ENCODE results near the gene ARMCX2.
"Not testable (repeated sequence)": the region's sequence is repeated elsewhere in the genome, so short reads cannot be mapped to it uniquely, and the experiment has no call there.

ARMCX2 gene

DNA sequence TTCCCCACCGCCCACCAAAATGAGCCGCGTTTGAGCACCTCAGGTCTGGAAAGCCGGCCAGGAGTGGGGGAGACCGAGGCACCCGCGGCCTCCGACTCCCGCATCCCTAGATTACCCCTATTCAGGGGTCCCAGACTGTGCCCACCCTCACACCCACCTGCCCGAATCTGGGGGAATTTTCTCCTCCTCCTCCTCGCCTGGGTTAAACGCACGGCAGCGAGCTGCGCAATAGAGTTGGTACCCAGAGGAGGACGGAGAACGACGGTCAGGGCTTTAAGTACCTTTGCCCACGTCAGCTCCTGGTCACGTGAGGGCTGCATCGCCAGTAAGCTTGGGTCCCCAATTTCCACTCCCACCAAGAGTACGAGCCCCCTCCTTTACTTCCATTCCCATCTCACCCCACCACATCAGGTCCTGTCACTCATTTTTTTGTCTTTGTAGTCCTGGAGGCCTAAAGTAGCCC is at the start of gene ARMCX2:
TSS of gene ARMCX2 (minus strand) at position 250 of the 463 bp plus-strand sequence. CDS start 2,262 bp downstream, outside the sequence.
- DNase-seq, result peak; percentile 22

DNA sequence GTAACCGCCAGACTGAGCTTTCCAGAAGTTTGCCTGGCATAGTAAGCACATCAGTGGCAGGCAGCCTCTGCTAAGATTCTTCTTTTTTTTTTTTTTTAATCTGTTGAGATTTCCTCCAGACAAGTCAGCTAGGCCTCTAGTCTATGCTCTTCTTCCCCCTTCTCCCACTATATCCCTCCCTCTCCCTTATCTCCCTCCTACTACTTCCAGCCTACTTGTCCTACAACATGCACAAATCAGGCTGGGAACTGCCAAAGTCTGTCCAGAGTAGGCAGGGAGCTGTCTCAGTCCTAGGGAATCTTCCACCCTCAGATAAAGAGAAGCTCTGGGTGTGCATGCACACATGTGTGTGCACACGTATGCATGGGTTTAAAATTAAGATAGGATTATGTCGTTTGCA is 49.7 kb upstream of the ARMCX2 start:
- no peak for DNase-seq

DNA sequence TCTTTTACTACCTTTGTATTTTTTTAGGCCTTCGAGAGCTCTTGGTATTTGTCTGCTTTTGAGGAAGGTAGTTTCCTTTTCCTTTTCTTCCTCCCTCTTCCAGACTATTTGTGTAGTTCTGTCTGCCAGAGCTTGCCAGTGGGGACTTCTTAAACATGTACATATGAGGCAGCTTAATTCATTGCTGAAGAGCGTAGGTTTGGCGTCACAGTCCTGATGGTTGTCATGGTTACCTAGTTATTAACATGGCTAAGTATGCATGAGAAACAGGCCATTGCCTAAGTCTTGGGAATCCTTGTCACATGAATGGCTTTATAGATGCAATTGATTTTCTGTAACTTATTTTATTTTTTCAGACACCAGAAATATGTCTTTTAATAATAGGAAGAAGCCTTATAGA is 48.5 kb upstream of the ARMCX2 start:
- DNase-seq, result no peak

- DNase-seq, result no peak
These were observed 33.8 kb upstream of the ARMCX2 start for GRCh38 chrX:101693476-101693875.

DNA sequence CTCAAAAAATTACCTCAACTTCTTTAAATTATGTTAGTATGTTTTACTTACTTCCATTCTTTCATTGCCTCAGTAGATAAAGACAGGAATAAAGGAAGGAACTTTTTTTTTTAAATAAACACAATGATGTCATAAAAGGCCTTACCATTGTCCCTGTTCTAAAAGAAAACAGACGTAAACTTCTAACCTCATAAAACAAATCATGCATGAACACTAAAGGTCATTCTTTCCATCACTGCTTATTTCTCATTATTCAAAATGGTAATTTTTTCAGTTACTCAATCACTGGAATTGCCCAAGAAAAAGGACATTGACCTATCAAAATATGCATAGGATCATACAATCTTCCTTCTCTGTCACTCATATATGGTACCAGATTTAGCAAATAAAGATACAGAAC is 32.2 kb upstream of the ARMCX2 start:
- no peak for DNase-seq

DNA sequence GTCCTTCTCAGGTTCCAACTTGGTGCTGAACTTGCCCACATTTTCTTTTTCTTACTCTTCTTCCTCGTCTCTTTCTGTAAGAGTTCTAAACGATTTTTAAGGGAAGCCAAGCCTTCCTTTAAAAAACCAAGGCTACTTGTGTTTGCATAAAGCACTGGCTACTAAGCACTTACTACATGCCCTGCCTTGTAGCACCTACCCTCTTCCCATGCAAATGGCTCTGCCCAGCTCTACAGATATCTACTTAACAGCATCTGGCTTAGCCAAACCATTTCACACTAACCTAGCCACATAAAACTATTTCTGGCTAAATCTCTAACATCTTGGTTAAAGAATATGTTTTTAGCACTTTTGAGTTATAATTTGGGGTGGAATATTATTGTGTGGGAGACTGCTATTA is 26.9 kb upstream of the ARMCX2 start:
- DNase-seq, result no peak

GRCh38 chrX:101685923-101686322 is 26.3 kb upstream of the ARMCX2 start:
- DNase-seq, result no peak

DNA sequence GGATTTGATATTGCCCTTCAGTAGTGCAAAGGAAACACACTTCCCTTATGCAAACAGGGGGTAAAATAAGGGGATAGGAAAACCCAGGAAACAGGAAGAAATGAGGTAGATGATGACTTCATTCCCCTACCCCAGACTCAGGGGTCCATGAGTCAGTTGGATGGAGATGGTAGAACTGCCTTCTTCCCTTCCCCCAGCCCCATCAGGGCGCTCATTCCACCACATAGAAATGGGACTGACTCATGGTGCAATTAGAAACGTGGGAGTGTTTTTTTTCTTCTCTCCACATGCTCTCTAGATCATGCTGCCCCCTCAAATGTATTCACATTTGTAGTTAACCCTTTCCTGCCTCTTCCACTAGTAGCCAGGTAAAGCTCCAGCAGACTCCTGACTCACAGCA is 23.1 kb upstream of the ARMCX2 start:
- no peak for DNase-seq

- no peak for DNase-seq
These were observed 17.4 kb upstream of the ARMCX2 start for GRCh38 chrX:101677028-101677427.

- DNase-seq, result no peak
These were observed 16.9 kb upstream of the ARMCX2 start for GRCh38 chrX:101676571-101676970.

- no peak for DNase-seq
These were observed 8.5 kb upstream of the ARMCX2 start for GRCh38 chrX:101668143-101668542.

GRCh38 chrX:101658661-101659491 is 774 bp downstream of the ARMCX2 start:
- peak; percentile 80 for DNase-seq

DNA sequence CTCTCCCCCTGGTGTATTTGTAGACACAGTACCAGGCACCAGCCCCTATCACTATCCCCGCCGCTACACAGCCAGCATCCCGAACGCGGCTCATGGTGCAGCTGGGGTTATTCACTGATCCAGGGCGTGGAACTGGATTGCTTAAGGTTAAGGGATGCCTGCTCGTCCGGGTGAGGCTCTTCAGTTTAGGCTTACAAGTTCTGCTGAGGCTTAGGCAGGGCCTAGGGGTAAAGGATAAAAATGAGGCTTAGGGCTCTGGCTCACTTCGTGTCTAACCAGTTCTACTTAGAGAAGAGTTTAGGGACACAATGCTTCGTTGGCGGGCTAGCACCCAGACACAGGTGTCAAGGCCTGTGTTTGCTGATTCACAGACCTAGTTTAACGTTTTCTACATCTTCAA is 2.2 kb downstream of the ARMCX2 start:
- no peak for DNase-seq

- no peak for DNase-seq
These were observed 2.8 kb downstream of the ARMCX2 start for GRCh38 chrX:101656817-101657216.

DNA sequence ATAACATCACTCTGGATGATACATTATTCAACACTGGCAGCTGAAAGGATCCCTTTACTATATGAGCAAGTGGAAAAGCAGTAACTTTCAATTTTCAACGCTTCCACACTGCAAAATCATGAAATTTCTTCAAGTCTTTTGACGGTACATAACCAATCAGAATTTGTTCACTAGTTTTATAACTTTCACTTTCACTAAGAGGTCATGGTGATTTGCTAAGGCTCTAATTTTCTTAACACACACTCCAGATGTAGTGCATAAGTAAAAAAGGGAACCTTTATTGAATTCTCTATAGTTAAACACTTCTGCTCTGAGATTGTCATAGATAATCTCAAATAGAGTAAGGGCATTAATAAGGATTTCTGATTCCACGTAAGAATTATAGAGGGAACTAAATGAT is 4.1 kb downstream of the ARMCX2 start:
- DNase-seq, result no peak

DNA sequence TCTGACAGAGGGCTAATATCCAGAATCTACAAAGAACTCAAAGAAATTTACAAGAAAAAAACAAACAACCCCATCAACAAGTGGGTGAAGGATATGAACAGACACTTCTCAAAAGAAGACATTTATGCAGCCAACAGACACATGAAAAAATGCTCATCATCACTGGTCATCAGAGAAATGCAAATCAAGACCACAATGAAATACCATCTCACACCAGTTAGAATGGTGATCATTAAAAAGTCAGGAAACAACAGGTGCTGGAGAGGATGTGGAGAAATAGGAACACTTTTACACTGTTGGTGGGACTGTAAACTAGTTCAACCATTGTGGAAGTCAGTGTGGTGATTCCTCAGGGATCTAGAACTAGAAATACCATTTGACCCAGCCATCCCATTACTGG is 11.9 kb downstream of the ARMCX2 start:
- not testable (repeated sequence) for DNase-seq

- DNase-seq, result no peak
These were observed 17.6 kb downstream of the ARMCX2 start for GRCh38 chrX:101642093-101642492.

- no peak for DNase-seq
These were observed 20.1 kb downstream of the ARMCX2 start for GRCh38 chrX:101639583-101639982.

GRCh38 chrX:101619364-101619763 is 40.3 kb downstream of the ARMCX2 start:
- peak; percentile 55 for DNase-seq

DNA sequence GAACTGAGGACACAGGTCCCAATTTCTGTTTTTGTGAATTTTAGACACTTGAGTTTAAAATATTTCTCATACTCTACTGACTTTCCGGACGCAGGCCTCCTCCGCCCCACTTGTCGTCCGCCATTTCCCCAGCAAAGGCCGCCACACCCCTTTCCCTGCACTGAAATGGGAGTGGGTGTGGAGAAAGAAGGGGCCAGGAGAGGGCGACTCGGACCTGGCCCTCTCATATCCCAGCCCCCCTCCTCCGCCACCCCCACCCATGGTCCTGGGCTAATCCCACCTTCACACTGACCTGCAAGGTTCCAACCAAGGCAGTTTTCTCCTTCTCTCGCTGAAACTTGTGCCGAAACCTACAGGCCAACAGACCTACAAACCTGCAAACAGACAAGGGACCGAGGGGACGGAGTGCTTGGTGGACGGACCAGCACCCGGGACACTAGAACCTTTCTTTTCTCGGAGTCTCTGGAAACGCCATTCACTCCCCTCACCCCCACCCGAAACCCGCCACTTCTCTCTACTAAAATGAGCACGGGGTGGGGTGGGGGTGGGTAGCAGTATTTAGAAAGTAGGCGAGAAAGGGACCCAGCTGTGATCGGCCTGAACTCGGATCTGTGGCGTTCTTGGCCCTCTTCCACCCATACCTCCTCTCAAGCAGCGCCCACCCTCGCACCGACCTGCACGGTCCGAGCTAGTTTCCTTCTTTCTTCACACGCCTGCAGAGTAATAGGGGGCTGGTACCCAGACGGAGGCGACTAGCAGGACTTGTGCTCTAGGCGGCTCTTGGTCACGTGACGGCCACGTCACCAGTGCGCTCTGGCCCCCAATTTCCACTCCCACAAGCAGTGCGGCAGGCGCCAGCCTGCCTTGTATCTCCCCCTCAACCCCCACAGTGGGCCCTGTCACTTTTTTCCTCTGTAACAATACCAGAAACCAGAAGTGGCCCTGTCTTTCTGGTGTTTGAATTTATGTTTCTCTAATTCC is 42.1 kb downstream of the ARMCX2 start, which contains the start of gene ARMCX6:
TSS of gene ARMCX6 (minus strand) at position 790 of the 981 bp plus-strand sequence. CDS start 1,380 bp downstream, outside the sequence.
- peak; percentile 87 for DNase-seq

- DNase-seq, result peak; percentile 4
These were observed 53.9 kb downstream of the ARMCX2 start for GRCh38 chrX:101605728-101606127.
